HG02885 (cell line): ENCODE data around the gene PGM1.

Experiments used
- ATAC-seq: cut with Tn5 transposase; IDR thresholded peaks from one replicate; pipeline ENCODE4 v1.9.1; 2021; ENCODE audit warnings: mild to moderate bottlenecking; ENCODE audit not compliant: unreplicated experiment, poor library complexity

The PGM1 gene

GRCh38 chr1:63662056-63662836 is 69.0 kb downstream of the PGM1 start:
- no peak for ATAC-seq

GRCh38 chr1:63662841-63663240 is 69.6 kb downstream of the PGM1 start:
- ATAC-seq = no peak

- ATAC-seq = no peak
These were observed 70.1 kb downstream of the PGM1 start for GRCh38 chr1:63663301-63663700.

GRCh38 chr1:63663873-63664272 is 70.7 kb downstream of the PGM1 start:
- ATAC-seq = no peak

GRCh38 chr1:63664742-63665141 is 71.5 kb downstream of the PGM1 start:
- ATAC-seq = no peak

- no peak for ATAC-seq
These were observed 72.2 kb downstream of the PGM1 start for GRCh38 chr1:63665410-63665809.

GRCh38 chr1:63665824-63666223 is 72.6 kb downstream of the PGM1 start:
- no peak for ATAC-seq

GRCh38 chr1:63668298-63668697 is 75.1 kb downstream of the PGM1 start:
- peak; percentile 44 for ATAC-seq

GRCh38 chr1:63669151-63669961 is 76.1 kb downstream of the PGM1 start:
- ATAC-seq = no peak

- ATAC-seq = no peak
These were observed 77.0 kb downstream of the PGM1 start for GRCh38 chr1:63670164-63670563.

- no peak for ATAC-seq
These were observed 78.3 kb downstream of the PGM1 start for GRCh38 chr1:63671514-63671913.

- peak; percentile 79 for ATAC-seq
These were observed 81.1 kb downstream of the PGM1 start for GRCh38 chr1:63674238-63674864.

GRCh38 chr1:63674865-63675419 is 81.7 kb downstream of the PGM1 start:
- no peak for ATAC-seq

- ATAC-seq = no peak
These were observed 82.3 kb downstream of the PGM1 start for GRCh38 chr1:63675420-63675931.

- ATAC-seq = no peak
These were observed 84.3 kb downstream of the PGM1 start for GRCh38 chr1:63677497-63677896.

GRCh38 chr1:63678200-63678599 is 85.0 kb downstream of the PGM1 start:
- no peak for ATAC-seq

GRCh38 chr1:63679076-63679475 is 85.9 kb downstream of the PGM1 start:
- no peak for ATAC-seq

GRCh38 chr1:63679589-63679988 is 86.4 kb downstream of the PGM1 start:
- no peak for ATAC-seq

GRCh38 chr1:63682936-63683335 is 89.7 kb downstream of the PGM1 start:
- ATAC-seq = no peak

GRCh38 chr1:63683759-63684158 is 90.5 kb downstream of the PGM1 start:
- no peak for ATAC-seq

- ATAC-seq = no peak
These were observed 93.5 kb downstream of the PGM1 start for GRCh38 chr1:63686696-63687095.
